PC-9 (cell line): ENCODE results near the gene NKAP. TPM values are rescaled to one million over a fixed set of nuclear protein-coding genes. Genes with fewer than 3 reads are reported as not detected.
A peak's percentile ranks its signal among the peaks of the same experiment; 100 is the strongest.

Experiments used
- Bru-seq: library from RNA; stranded (reverse); fragments of 400-500 nt; gene quantifications from one replicate; lab custom pipeline; 2021; lab: Mats Ljungman, UMichigan
- BruChase-seq, 2 experiments: library from RNA; stranded (reverse); fragments of 400-500 nt; gene quantifications; one replicate each; lab custom pipeline; 2021; lab: Mats Ljungman, UMichigan
- BruUV-seq: library from RNA; stranded (reverse); fragments of 400-500 nt; replicated peaks from 2 replicates; lab custom pipeline; 2021; lab: Mats Ljungman, UMichigan
- CTCF ChIA-PET: fragments of 300-600 bp; sonication (Branson Sonifier 250); formaldehyde crosslinking; loops from one replicate; lab custom pipeline; 2022; ENCODE audit warnings: antibody characterized with exemption; lab: Charles Lee
- POLR2A ChIA-PET: fragments of 300-600 bp; sonication (Branson Sonifier 250); formaldehyde crosslinking; loops from one replicate; lab custom pipeline; 2022; ENCODE audit warnings: antibody characterized with exemption; ENCODE audit not compliant: unreplicated experiment; lab: Charles Lee
- DNase-seq, 2 experiments: peaks; one replicate each; pipeline versions ENCODE4 v3.0.0 to v3.0.0-alpha.2; 2015 to 2022; ENCODE audit warnings: mixed read lengths in 1 of 2
- H2AFZ ChIP-seq: fragments of 200-600 bp; sonication (generic); 2 replicates; pipeline ENCODE4 v1.8.1; 2017; ENCODE audit warnings: antibody characterized with exemption
- H3F3A ChIP-seq: fragments of 200-600 bp; sonication (generic); 2 replicates; pipeline ENCODE4 v1.8.1; 2017; ENCODE audit warnings: antibody characterized with exemption, mild to moderate bottlenecking, low read depth; ENCODE audit not compliant: insufficient read depth
- H3K27ac ChIP-seq: fragments of 200-600 bp; sonication (generic); 2 replicates; pipeline ENCODE4 v1.6.1; 2016; ENCODE audit warnings: mixed run types
- H3K27me3 ChIP-seq: fragments of 200-600 bp; sonication (generic); 2 replicates; pipeline ENCODE4 v1.6.1; 2016; ENCODE audit warnings: low read depth, mixed run types; ENCODE audit not compliant: insufficient read depth
- H3K36me3 ChIP-seq: fragments of 200-600 bp; sonication (generic); 2 replicates; pipeline ENCODE4 v1.6.1; 2016; ENCODE audit warnings: low read depth, mixed run types
- H3K4me1 ChIP-seq: fragments of 200-600 bp; sonication (generic); replicated peaks from 2 replicates; pipeline ENCODE4 v1.6.1; 2016; ENCODE audit warnings: mixed run types; ENCODE audit not compliant: insufficient read depth
- H3K4me2 ChIP-seq: fragments of 200-600 bp; sonication (generic); 2 replicates; pipeline ENCODE4 v1.6.1; 2017; ENCODE audit warnings: mixed run types
- H3K4me3 ChIP-seq: fragments of 200-600 bp; sonication (generic); 2 replicates; pipeline ENCODE4 v1.6.1; 2016; ENCODE audit warnings: mixed run types
- H3K79me2 ChIP-seq: fragments of 200-600 bp; sonication (generic); 2 replicates; pipeline ENCODE4 v1.6.1; 2017; ENCODE audit warnings: low read depth, mixed run types
- H3K9me2 ChIP-seq: fragments of 200-600 bp; sonication (generic); 2 replicates; pipeline ENCODE4 v1.8.1; 2017; ENCODE audit warnings: mild to moderate bottlenecking; ENCODE audit not compliant: insufficient read depth
- H3K9me3 ChIP-seq: fragments of 200-600 bp; sonication (generic); 2 replicates; pipeline ENCODE4 v1.8.1; 2016; ENCODE audit warnings: low read depth; ENCODE audit not compliant: insufficient read depth
- H4K20me1 ChIP-seq: fragments of 200-600 bp; sonication (generic); 2 replicates; pipeline ENCODE4 v1.8.1; 2017; ENCODE audit not compliant: insufficient read depth
- EZH2 ChIP-seq: fragments of 200-600 bp; sonication (generic); IDR thresholded peaks from 2 replicates; pipeline ENCODE4 v1.8.0; 2017; ENCODE audit warnings: antibody characterized with exemption, low read depth
- intact Hi-C: fragments of 100-400 bp; cut with micrococcal nuclease; formaldehyde crosslinking; loops from one replicate; pipeline ENCODE4 v1.10.0; 2022; ENCODE audit not compliant: unreplicated experiment
- long read RNA-seq: library from polyadenylated mRNA; stranded (forward); transcript quantifications from one replicate; pipeline ENCODE4 v2.0.0, GENCODE V29; 2022
- total RNA-seq: library from RNA; stranded (reverse); gene quantifications from 2 replicates; pipeline ENCODE4 v1.2.3, GENCODE V29; 2021
- TF ChIP-seq, protein P1 (sequence below): fragments of 200-600 bp; sonication (generic); conservative IDR thresholded peaks from 2 replicates; pipeline ENCODE4 v1.6.1; 2017; ENCODE audit warnings: mixed run types, antibody characterized with exemption, mild to moderate bottlenecking, moderate library complexity

NKAP gene
- total RNA-seq (15.7 and 18.6 TPM in 2 replicates), Bru-seq, nascent RNA (percentile 71 among the genes with signal in this experiment), BruChase-seq, experiment 1, labeled RNA remaining after a 2-hour chase (percentile 68 among the genes with signal in this experiment), BruChase-seq, experiment 2, labeled RNA remaining after a 6-hour chase (percentile 81 among the genes with signal in this experiment)
- long read RNA-seq, full-length matches to known transcripts = 94 of 103 reads
- long read RNA-seq, partial matches to known transcripts = 2 of 103 reads
- long read RNA-seq, other reads (novel, unspliced or antisense) = 7 of 103 reads

DNA sequence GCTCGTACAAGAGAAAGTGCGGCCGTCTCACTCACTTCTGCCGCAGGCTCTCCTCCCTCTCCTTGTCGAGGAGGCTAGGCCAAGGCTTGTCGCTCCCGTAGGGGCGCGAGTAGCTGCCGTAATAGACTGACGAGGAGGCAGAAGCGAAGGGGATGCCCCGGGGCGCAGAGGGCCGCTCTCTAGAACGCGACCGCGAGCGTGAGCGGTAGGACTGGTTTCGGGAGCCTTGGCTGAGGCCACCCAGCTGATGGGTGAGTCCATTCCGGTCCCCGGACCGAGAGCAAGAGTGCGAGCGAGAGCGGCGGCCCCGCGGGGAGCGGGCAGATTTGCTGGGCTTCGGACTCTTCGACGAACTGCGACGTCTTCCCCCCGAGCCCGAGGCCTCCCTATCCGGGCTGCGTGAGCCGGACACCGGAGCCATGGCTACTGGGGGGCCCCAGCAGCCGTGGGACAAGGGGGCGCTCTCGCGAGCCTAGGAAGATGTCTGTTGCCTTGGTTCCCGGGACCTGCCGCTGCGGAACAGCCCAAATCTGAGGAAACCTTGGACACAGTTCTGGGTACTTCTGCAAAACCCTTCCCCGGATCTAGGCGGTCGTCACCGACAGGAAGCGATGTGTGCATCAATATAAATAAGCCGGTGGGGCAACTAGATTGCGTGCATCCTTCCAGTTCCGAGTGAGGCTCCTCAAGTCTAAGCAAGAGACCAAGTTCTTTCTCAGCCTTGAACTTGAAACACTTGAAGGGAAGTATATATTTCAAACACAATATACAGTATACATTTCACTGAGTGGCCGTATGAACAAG is at the start of gene NKAP:
NKAP (minus strand) TSS at position 567 of the 804 bp plus-strand sequence; CDS start at position 421, 146 bp downstream.
- peaks cover 14% of the 10 kb centered on the region for H3F3A ChIP-seq
- peaks cover 18% of the 10 kb centered on the region for H3K79me2 ChIP-seq
- ChIA-PET POLR2A (interaction anchor here (0.7 kb wide), 1 partner anchor 452 kb away, joined by 3 read pairs; no protein-coding TSS in a partner anchor), CTCF (interaction anchor here (0.5 to 0.8 kb wide), 3 partner anchors 57 to 215 kb away, joined by 3 to 6 read pairs (median 6); no protein-coding TSS in a partner anchor)
- no peak for TF ChIP-seq EZH2
- TF ChIP-seq, protein P1, sequence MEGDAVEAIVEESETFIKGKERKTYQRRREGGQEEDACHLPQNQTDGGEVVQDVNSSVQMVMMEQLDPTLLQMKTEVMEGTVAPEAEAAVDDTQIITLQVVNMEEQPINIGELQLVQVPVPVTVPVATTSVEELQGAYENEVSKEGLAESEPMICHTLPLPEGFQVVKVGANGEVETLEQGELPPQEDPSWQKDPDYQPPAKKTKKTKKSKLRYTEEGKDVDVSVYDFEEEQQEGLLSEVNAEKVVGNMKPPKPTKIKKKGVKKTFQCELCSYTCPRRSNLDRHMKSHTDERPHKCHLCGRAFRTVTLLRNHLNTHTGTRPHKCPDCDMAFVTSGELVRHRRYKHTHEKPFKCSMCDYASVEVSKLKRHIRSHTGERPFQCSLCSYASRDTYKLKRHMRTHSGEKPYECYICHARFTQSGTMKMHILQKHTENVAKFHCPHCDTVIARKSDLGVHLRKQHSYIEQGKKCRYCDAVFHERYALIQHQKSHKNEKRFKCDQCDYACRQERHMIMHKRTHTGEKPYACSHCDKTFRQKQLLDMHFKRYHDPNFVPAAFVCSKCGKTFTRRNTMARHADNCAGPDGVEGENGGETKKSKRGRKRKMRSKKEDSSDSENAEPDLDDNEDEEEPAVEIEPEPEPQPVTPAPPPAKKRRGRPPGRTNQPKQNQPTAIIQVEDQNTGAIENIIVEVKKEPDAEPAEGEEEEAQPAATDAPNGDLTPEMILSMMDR = no peak; the same call in 1 of the 2 replicates
- peaks cover 17% of the 10 kb centered on the region for H3K4me1 ChIP-seq
- peaks cover 3% of the 10 kb centered on the region; the same call in 1 of the 2 replicates for H4K20me1 ChIP-seq
- intact Hi-C loops = loop anchor here (5.0 kb wide), 2 partner anchors 56 to 331 kb away; no protein-coding TSS in a partner anchor
- H2AFZ ChIP-seq = peak within 1 kb of the TSS; percentile 95
- no peaks in the 10 kb centered on the region for H3K9me2 ChIP-seq
- H3K9me3 ChIP-seq = no peaks in the 10 kb centered on the region
- peak within 1 kb of the TSS; percentile 81 for H3K27ac ChIP-seq
- H3K4me3 ChIP-seq = peak within 1 kb of the TSS; percentile 79
- BruUV-seq = no TSS peak
- peaks cover 3% of the 10 kb centered on the region; the same call in 1 of the 2 replicates for H3K36me3 ChIP-seq
- peak; percentile 88 to 89 for DNase-seq
- peak within 1 kb of the TSS; percentile 83 for H3K4me2 ChIP-seq
- no peaks in the 10 kb centered on the region for H3K27me3 ChIP-seq

DNA sequence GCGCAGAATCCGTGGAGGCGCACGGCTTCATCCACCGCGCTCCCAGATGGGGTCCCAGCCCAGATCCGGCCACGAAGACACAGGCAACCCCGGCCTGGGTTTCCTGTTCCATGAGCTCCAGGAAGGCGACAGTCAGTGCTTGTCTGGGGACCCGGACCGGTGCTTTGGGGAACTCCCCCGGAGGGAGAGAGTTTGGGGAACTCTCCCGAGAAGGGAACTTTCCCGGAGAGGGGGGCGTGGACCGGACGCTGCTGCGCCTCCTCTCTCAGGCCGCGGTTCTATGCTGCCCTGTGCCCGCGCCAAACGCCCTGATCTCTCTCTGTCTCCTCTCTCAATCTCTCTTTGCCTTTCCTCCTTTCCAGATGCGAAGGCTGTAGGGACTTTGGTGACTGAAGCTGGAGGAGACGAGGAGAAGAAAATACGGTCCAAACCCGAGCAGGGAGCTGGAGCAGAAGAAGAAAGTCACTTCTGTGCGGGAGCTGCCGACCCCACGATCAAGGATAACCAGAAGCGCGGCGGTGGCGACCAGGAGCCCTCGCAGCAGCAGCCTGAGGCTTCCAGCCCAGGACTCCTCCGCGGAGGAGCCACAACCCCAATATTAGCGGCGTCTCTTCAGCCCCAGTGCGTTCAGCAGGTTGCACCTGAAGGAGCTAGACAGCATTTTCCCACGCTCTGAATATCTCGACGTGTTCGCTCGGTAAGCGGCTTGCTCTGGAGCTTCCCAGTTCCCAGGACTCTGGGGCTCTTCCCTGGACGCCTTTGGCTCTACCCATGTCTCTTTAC is 47.6 kb upstream of the NKAP start:
- Histone ChIP-seq H3K36me3 (no peaks in the 10 kb centered on the region), H3F3A (no peaks in the 10 kb centered on the region), H3K4me1 (no peaks in the 10 kb centered on the region), H3K9me2 (no peaks in the 10 kb centered on the region), H3K4me3 (no peak overlapping the region), H3K27me3 (peaks cover 39% of the 10 kb centered on the region), H3K9me3 (no peaks in the 10 kb centered on the region), H3K79me2 (no peaks in the 10 kb centered on the region), H3K27ac (no peak overlapping the region), H2AFZ (no peak overlapping the region), H4K20me1 (no peaks in the 10 kb centered on the region), H3K4me2 (no peak overlapping the region)
- intact Hi-C loops = no loop called here
- BruUV-seq = no TSS peak
- TF ChIP-seq, protein P1 = no peak
- TF ChIP-seq EZH2 = no peak
- ChIA-PET POLR2A (no interaction called here), CTCF (interaction anchor here (0.5 kb wide), 1 partner anchor 795 kb away, joined by 3 read pairs; no protein-coding TSS in a partner anchor)
- DNase-seq = no peak

DNA sequence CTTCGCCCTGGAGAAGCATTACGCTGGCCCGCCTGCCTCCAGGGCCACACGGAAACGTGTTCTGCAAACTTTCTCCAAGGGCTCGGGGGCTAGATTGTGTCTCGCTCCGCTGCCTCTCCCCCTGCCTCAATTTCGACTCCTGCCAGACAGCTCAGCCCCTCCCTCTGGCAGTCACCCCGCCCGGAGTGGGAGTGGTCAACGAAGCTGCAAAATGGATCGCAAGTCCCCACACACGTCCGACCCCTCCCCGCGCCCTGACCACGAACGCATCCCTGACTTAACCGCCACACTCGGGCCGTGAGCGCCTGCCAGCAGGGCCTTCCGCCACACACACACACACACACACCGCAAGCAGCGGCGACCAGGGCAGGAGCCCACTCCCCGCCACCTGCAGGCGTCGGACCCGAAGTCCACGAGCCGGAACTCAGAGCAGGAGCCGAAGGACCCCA is 47.0 kb upstream of the NKAP start:
- intact Hi-C loops = no loop called here
- no peaks in the 10 kb centered on the region for H4K20me1 ChIP-seq
- ChIA-PET POLR2A (no interaction called here), CTCF (no interaction called here)
- no peaks in the 10 kb centered on the region for H3K9me3 ChIP-seq
- H3K4me2 ChIP-seq = no peak overlapping the region
- no peak overlapping the region for H3K4me3 ChIP-seq
- no peaks in the 10 kb centered on the region for H3K79me2 ChIP-seq
- BruUV-seq = no TSS peak
- DNase-seq = no peak
- H3K36me3 ChIP-seq = no peaks in the 10 kb centered on the region
- no peaks in the 10 kb centered on the region for H3K9me2 ChIP-seq
- H3F3A ChIP-seq = no peaks in the 10 kb centered on the region
- no peaks in the 10 kb centered on the region for H3K4me1 ChIP-seq
- no peak for TF ChIP-seq EZH2
- TF ChIP-seq, protein P1 = no peak
- H3K27me3 ChIP-seq = peaks cover 33% of the 10 kb centered on the region; the same call in 1 of the 2 replicates
- H3K27ac ChIP-seq = no peak overlapping the region
- no peak overlapping the region for H2AFZ ChIP-seq
